Astrocyte (in vitro differentiated cells and primary cell): ENCODE measurements around the gene SUPT20H. TPM values are rescaled to one million over a fixed set of nuclear protein-coding genes. Genes with fewer than 3 reads are reported as not detected.

ENCODE experiments used
- DNase-seq: peaks from one replicate; pipeline ENCODE4 v3.0.0-alpha.2; 2010; ENCODE audit warnings: low read depth
- FAIRE-seq: peaks from 2 replicates; lab custom pipeline; 2011; peaks lifted over from hg19 to GRCh38; lab: Jason Lieb, UNC
- H2AFZ ChIP-seq: 2 replicates; pipeline ENCODE4 v1.6.0; 2012; ENCODE audit warnings: low read depth, low read length, inconsistent platforms
- H3K27ac ChIP-seq: 2 replicates; pipeline ENCODE4 v1.5.1; 2011; ENCODE audit warnings: low read depth, low read length, inconsistent platforms
- H3K27me3 ChIP-seq: 2 replicates; pipeline ENCODE4 v1.6.0; 2011; ENCODE audit warnings: low read length, inconsistent platforms; ENCODE audit not compliant: insufficient read depth
- H3K36me3 ChIP-seq: 2 replicates; pipeline ENCODE4 v1.5.1; 2011; ENCODE audit warnings: low read length, inconsistent platforms; ENCODE audit not compliant: insufficient read depth
- H3K4me1 ChIP-seq: 2 replicates; pipeline ENCODE4 v1.5.1; 2011; ENCODE audit warnings: low read length, inconsistent platforms; ENCODE audit not compliant: insufficient read depth
- H3K4me2 ChIP-seq: 2 replicates; pipeline ENCODE4 v1.6.0; 2012; ENCODE audit warnings: low read length, inconsistent platforms
- H3K4me3 ChIP-seq: 2 replicates; pipeline ENCODE4 v1.5.1; 2011; ENCODE audit warnings: low read depth, mild to moderate bottlenecking, low read length, inconsistent platforms; ENCODE audit not compliant: insufficient read depth
- H3K79me2 ChIP-seq: 2 replicates; pipeline ENCODE4 v1.6.0; 2012; ENCODE audit warnings: mild to moderate bottlenecking, low read length, inconsistent platforms; ENCODE audit not compliant: insufficient read depth
- H3K9ac ChIP-seq: 2 replicates; pipeline ENCODE4 v1.6.0; 2012; ENCODE audit warnings: mild to moderate bottlenecking, low read length, inconsistent platforms
- H3K9me3 ChIP-seq: 2 replicates; pipeline ENCODE4 v1.5.1; 2012; ENCODE audit warnings: low read depth, mild to moderate bottlenecking, low read length, inconsistent platforms; ENCODE audit not compliant: insufficient read depth
- H4K20me1 ChIP-seq: 2 replicates; pipeline ENCODE4 v1.6.0; 2012; ENCODE audit warnings: low read length, inconsistent platforms; ENCODE audit not compliant: insufficient read depth
- H3K27ac Mint-ChIP-seq: one replicate; pipeline ENCODE4 v1.8.0; 2021; ENCODE audit warnings: mild to moderate bottlenecking, mixed read lengths; ENCODE audit not compliant: unreplicated experiment
- H3K27me3 Mint-ChIP-seq: one replicate; pipeline ENCODE4 v1.8.0; 2021; ENCODE audit warnings: low read depth, mixed read lengths; ENCODE audit not compliant: unreplicated experiment
- H3K36me3 Mint-ChIP-seq: one replicate; pipeline ENCODE4 v1.8.0; 2021; ENCODE audit warnings: low read depth, mixed read lengths; ENCODE audit not compliant: unreplicated experiment
- H3K4me1 Mint-ChIP-seq: one replicate; pipeline ENCODE4 v1.8.0; 2021; ENCODE audit warnings: low read depth, mixed read lengths; ENCODE audit not compliant: unreplicated experiment
- H3K4me3 Mint-ChIP-seq: one replicate; pipeline ENCODE4 v1.8.0; 2021; ENCODE audit warnings: mild to moderate bottlenecking, moderate library complexity, mixed read lengths; ENCODE audit not compliant: unreplicated experiment
- H3K9me3 Mint-ChIP-seq: one replicate; pipeline ENCODE4 v1.8.0; 2021; ENCODE audit warnings: mild to moderate bottlenecking, mixed read lengths; ENCODE audit not compliant: unreplicated experiment
- CTCF ChIP-seq: IDR thresholded peaks from 2 replicates; pipeline ENCODE4 v1.5.1; 2011; ENCODE audit warnings: low read depth, mild to moderate bottlenecking, inconsistent platforms, low read length, moderate library complexity; ENCODE audit not compliant: insufficient read depth
- EZH2 ChIP-seq: IDR thresholded peaks from 2 replicates; pipeline ENCODE4 v1.6.1; 2012; ENCODE audit warnings: mild to moderate bottlenecking, low read length, inconsistent platforms; ENCODE audit not compliant: insufficient read depth
- total RNA-seq: library from RNA; stranded (reverse); gene quantifications from 2 replicates; pipeline ENCODE4 v1.2.1, GENCODE V29; 2021

The SUPT20H gene
- total RNA-seq, 1 donor from 2014 or later, result 87.7 TPM

GRCh38 chr13:37094099-37094498 lies 34.6 kb upstream of the SUPT20H start:
- H3K4me2 ChIP-seq, result no peak overlapping the region
- no peaks in the 10 kb centered on the region for H3K27me3 ChIP-seq
- H3K36me3 Mint-ChIP-seq, result no peaks in the 10 kb centered on the region
- H3K79me2 ChIP-seq, result no peaks in the 10 kb centered on the region
- no peak for TF ChIP-seq CTCF
- no peak overlapping the region for H3K27ac ChIP-seq
- no peak overlapping the region for H3K4me3 Mint-ChIP-seq
- H3K9ac ChIP-seq, result no peak overlapping the region
- H2AFZ ChIP-seq, result no peak overlapping the region
- no peaks in the 10 kb centered on the region for H4K20me1 ChIP-seq
- no peak for DNase-seq
- H3K4me3 ChIP-seq, result no peak overlapping the region
- H3K4me1 Mint-ChIP-seq, result peaks cover 3% of the 10 kb centered on the region
- no peaks in the 10 kb centered on the region for H3K9me3 ChIP-seq
- H3K9me3 Mint-ChIP-seq, result no peaks in the 10 kb centered on the region
- no peak overlapping the region for H3K27ac Mint-ChIP-seq
- H3K4me1 ChIP-seq, result no peaks in the 10 kb centered on the region
- H3K27me3 Mint-ChIP-seq, result no peaks in the 10 kb centered on the region
- no peak for FAIRE-seq
- no peaks in the 10 kb centered on the region for H3K36me3 ChIP-seq

GRCh38 chr13:37091835-37092234 lies 32.3 kb upstream of the SUPT20H start:
- no peak overlapping the region for H3K4me2 ChIP-seq
- Mint-ChIP-seq H3K36me3 (no peaks in the 10 kb centered on the region), H3K27me3 (no peaks in the 10 kb centered on the region), H3K9me3 (no peaks in the 10 kb centered on the region), H3K4me3 (no peak overlapping the region), H3K27ac (no peak overlapping the region), H3K4me1 (peaks cover 2% of the 10 kb centered on the region)
- no peaks in the 10 kb centered on the region for H3K4me1 ChIP-seq
- TF ChIP-seq EZH2, result no peak
- no peak for TF ChIP-seq CTCF
- no peak overlapping the region for H3K27ac ChIP-seq
- no peak overlapping the region for H3K9ac ChIP-seq
- H3K9me3 ChIP-seq, result no peaks in the 10 kb centered on the region
- H2AFZ ChIP-seq, result no peak overlapping the region
- no peaks in the 10 kb centered on the region for H4K20me1 ChIP-seq
- H3K36me3 ChIP-seq, result no peaks in the 10 kb centered on the region
- FAIRE-seq, result no peak
- H3K4me3 ChIP-seq, result no peak overlapping the region
- no peak for DNase-seq
- H3K27me3 ChIP-seq, result no peaks in the 10 kb centered on the region
- H3K79me2 ChIP-seq, result no peaks in the 10 kb centered on the region

- Histone ChIP-seq H3K4me2 (no peak overlapping the region), H4K20me1 (no peaks in the 10 kb centered on the region), H2AFZ (no peak overlapping the region), H3K36me3 (no peaks in the 10 kb centered on the region), H3K27ac (no peak overlapping the region), H3K4me1 (no peaks in the 10 kb centered on the region), H3K9ac (no peak overlapping the region), H3K27me3 (no peaks in the 10 kb centered on the region), H3K4me3 (no peak overlapping the region), H3K9me3 (no peaks in the 10 kb centered on the region), H3K79me2 (no peaks in the 10 kb centered on the region)
- H3K4me3 Mint-ChIP-seq, result no peak overlapping the region
- H3K27me3 Mint-ChIP-seq, result no peaks in the 10 kb centered on the region
- H3K36me3 Mint-ChIP-seq, result no peaks in the 10 kb centered on the region
- DNase-seq (no peak), FAIRE-seq (no peak)
- H3K9me3 Mint-ChIP-seq, result no peaks in the 10 kb centered on the region
- TF ChIP-seq CTCF (no peak), EZH2 (no peak)
- H3K27ac Mint-ChIP-seq, result no peak overlapping the region
- H3K4me1 Mint-ChIP-seq, result no peaks in the 10 kb centered on the region
Measured at GRCh38 chr13:37090912-37091311, 31.4 kb upstream of the SUPT20H start.
